Liver (tissue), 9 donors: Measurements from ENCODE around the gene TRIO. TPM values are rescaled to one million over a fixed set of nuclear protein-coding genes. Genes with fewer than 3 reads are reported as not detected.

Experiments
- DNase-seq: peaks from one replicate; pipeline ENCODE4 v3.0.0-alpha.2; 2017; ENCODE audit warnings: low spot score
- H3K27ac ChIP-seq, 2 donors: one replicate each; pipeline ENCODE4 v1.7.0; 2013; ENCODE audit warnings: inconsistent platforms in 2 of 2, low read length in 2 of 2, control low read depth in 1 of 2, low read depth in 1 of 2, mild to moderate bottlenecking in 1 of 2
- H3K27me3 ChIP-seq, 4 donors: one replicate each; pipeline versions ENCODE4 v1.6.1 to v1.7.0; 2013; ENCODE audit warnings: low read length in 3 of 4, inconsistent platforms in 1 of 4, mild to moderate bottlenecking in 1 of 4, moderate library complexity in 1 of 4; ENCODE audit not compliant: control insufficient read depth in 4 of 4, insufficient read depth in 4 of 4
- H3K36me3 ChIP-seq, 4 donors: one replicate each; pipeline versions ENCODE4 v1.6.1 to v1.7.0; 2013; ENCODE audit warnings: low read length in 3 of 4, mild to moderate bottlenecking in 3 of 4, low read depth in 1 of 4, moderate library complexity in 1 of 4; ENCODE audit not compliant: control insufficient read depth in 4 of 4, insufficient read depth in 3 of 4
- H3K4me1 ChIP-seq, 4 donors: one replicate each; pipeline versions ENCODE4 v1.6.1 to v1.7.0; 2013; ENCODE audit warnings: low read length in 3 of 4, mild to moderate bottlenecking in 3 of 4, moderate library complexity in 1 of 4; ENCODE audit not compliant: control insufficient read depth in 4 of 4, insufficient read depth in 4 of 4
- H3K4me3 ChIP-seq, 3 donors: one replicate each; pipeline versions ENCODE4 v1.6.1 to v1.7.0; 2013; ENCODE audit warnings: low read length in 3 of 3, control low read depth in 1 of 3, low read depth in 1 of 3, mild to moderate bottlenecking in 1 of 3
- H3K9ac ChIP-seq, 2 donors: one replicate each; pipeline ENCODE4 v1.7.0; 2013; ENCODE audit warnings: low read length in 2 of 2, mild to moderate bottlenecking in 2 of 2, moderate library complexity in 2 of 2, control low read depth in 1 of 2, low read depth in 1 of 2
- H3K9me3 ChIP-seq, 4 donors: one replicate each; pipeline versions ENCODE4 v1.6.1 to v1.7.0; 2013; ENCODE audit warnings: low read length in 3 of 4; ENCODE audit not compliant: control insufficient read depth in 4 of 4
- EGR1 ChIP-seq, 2 donors: IDR thresholded peaks; 2 replicates each; pipeline ENCODE4 v1.6.1; 2016 to 2018; ENCODE audit warnings: antibody characterized with exemption in 2 of 2, low read depth in 2 of 2
- FOXA1 ChIP-seq: IDR thresholded peaks from 2 replicates; pipeline ENCODE4 v1.6.1; 2016; ENCODE audit warnings: antibody characterized with exemption
- FOXA2 ChIP-seq: IDR thresholded peaks from 2 replicates; pipeline ENCODE4 v1.6.1; 2016; ENCODE audit warnings: antibody characterized with exemption
- GABPA ChIP-seq, 2 donors: IDR thresholded peaks in 1 of 2; conservative IDR thresholded peaks in 1 of 2; 2 replicates each; pipeline ENCODE4 v1.6.1; 2016; ENCODE audit warnings: antibody characterized with exemption in 2 of 2, mild to moderate bottlenecking in 1 of 2, moderate library complexity in 1 of 2
- HNF4A ChIP-seq, 2 donors: conservative IDR thresholded peaks; 2 replicates each; pipeline ENCODE4 v1.6.1; 2016; ENCODE audit warnings: antibody characterized with exemption in 2 of 2, mild to moderate bottlenecking in 2 of 2
- HNF4G ChIP-seq: IDR thresholded peaks from 2 replicates; pipeline ENCODE4 v1.6.1; 2016; ENCODE audit warnings: antibody characterized with exemption
- JUND ChIP-seq, 2 donors: IDR thresholded peaks; 2 replicates each; pipeline ENCODE4 v1.6.1; 2016; ENCODE audit warnings: antibody characterized with exemption in 2 of 2
- NR2F2 ChIP-seq: IDR thresholded peaks from 2 replicates; pipeline ENCODE4 v1.6.1; 2016; ENCODE audit warnings: antibody characterized with exemption
- RAD21 ChIP-seq, 2 donors: IDR thresholded peaks; 2 replicates each; pipeline ENCODE4 v1.6.1; 2016; ENCODE audit warnings: antibody characterized with exemption in 2 of 2, mild to moderate bottlenecking in 2 of 2
- RXRA ChIP-seq, 2 donors: IDR thresholded peaks; 2 replicates each; pipeline ENCODE4 v1.6.1; 2017 to 2018; ENCODE audit warnings: antibody characterized with exemption in 2 of 2, mild to moderate bottlenecking in 1 of 2
- SP1 ChIP-seq: IDR thresholded peaks from 2 replicates; pipeline ENCODE4 v1.6.1; 2018; ENCODE audit warnings: antibody characterized with exemption, mild to moderate bottlenecking
- TAF1 ChIP-seq: conservative IDR thresholded peaks from 2 replicates; pipeline ENCODE4 v1.6.1; 2016; ENCODE audit warnings: antibody characterized with exemption, mild to moderate bottlenecking
- YY1 ChIP-seq: IDR thresholded peaks from 2 replicates; pipeline ENCODE4 v1.6.1; 2016; ENCODE audit warnings: antibody characterized with exemption, mild to moderate bottlenecking
- WGBS: extraction: QIAGEN DNeasy Blood & Tissue Kit; methylation state at CpG from one replicate; pipeline ENCODE4 v1.1.7; 2013; 5-methylcytosine and 5-hydroxymethylcytosine counted together
- polyA plus RNA-seq, 2 donors: library from polyadenylated mRNA; stranded (reverse) in 1 of 2; unstranded in 1 of 2; fragments of 200-250 nt in 1 of 2; fragments of >200 nt in 1 of 2; fragmentation: Nextera tagmentation in 1 of 2; extraction: Ambion mirVana in 1 of 2; gene quantifications; one replicate each; pipeline versions ENCODE4 v1.2.1 to v1.2.3, GENCODE V29; 2013 to 2015
- total RNA-seq, 2 donors: library from RNA; depleted of rRNA; stranded (reverse); fragments of >200 nt; gene quantifications; one replicate each; pipeline ENCODE4 v1.2.3, GENCODE V29; 2014
- TF ChIP-seq, protein P1 (sequence below): IDR thresholded peaks from 2 replicates; pipeline ENCODE4 v1.6.1; 2016; ENCODE audit warnings: antibody characterized with exemption
- TF ChIP-seq, protein P2 (sequence below): fragments of 150-350 bp; IDR thresholded peaks from 2 replicates; pipeline ENCODE4 v1.5.1; 2017; ENCODE audit warnings: improper control_type of control experiment, low read depth, low read length; ENCODE audit not compliant: missing input control
- TF ChIP-seq, protein P3 (sequence below): IDR thresholded peaks from 2 replicates; pipeline ENCODE4 v1.6.1; 2016; ENCODE audit warnings: antibody characterized with exemption, mild to moderate bottlenecking
- TF ChIP-seq, protein P4 (sequence below): IDR thresholded peaks from 2 replicates; pipeline ENCODE4 v1.6.1; 2016; ENCODE audit warnings: antibody characterized with exemption
- donor health status: healthy.
- donor health status: healthy.
- donor health status: healthy.
- donor health status: healthy.
- donor health status: healthy.

Gene TRIO
- total and polyA plus RNA-seq, 4 donors: 8.5 to 86.2 (median 16.0) TPM

DNA sequence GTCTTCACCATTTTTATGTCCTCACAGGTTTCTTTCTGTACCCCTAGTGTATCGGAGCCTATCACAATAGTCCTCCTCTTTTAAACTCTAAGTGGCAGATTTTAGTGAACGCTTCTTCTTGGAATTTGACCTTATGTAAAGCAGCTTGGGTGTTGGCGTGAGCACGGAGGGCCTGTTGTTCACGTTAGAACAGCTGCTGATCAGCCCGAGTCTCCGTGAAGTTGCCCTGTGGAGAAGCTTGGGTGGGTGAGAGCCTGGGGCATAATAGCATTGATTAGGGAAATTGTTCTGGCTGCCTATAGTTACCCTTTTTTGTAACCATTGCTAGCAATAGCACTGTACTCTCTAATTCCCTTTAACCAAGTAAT is 271.5 kb downstream of the TRIO start:
- H3K36me3 ChIP-seq: peaks cover 2 to 65% (median 21%) of the 10 kb centered on the region in 4 donors
- DNase-seq: no peak
- TF ChIP-seq HNF4A (conservative IDR thresholded peaks at IDR 0.05) (no peak), YY1 (no peak), SP1 (no peak), EGR1 (IDR thresholded peaks at IDR 0.05; ENCODE audit: low read depth in 2 of 2) (no peak), RAD21 (IDR thresholded peaks at IDR 0.05) (no peak), NR2F2 (no peak), HNF4G (no peak), GABPA (IDR thresholded peaks at IDR 0.05 in 1 of 2, conservative IDR thresholded peaks at IDR 0.05 in 1 of 2) (no peak), RXRA (IDR thresholded peaks at IDR 0.05) (no peak), TAF1 (no peak), JUND (IDR thresholded peaks at IDR 0.05) (no peak), FOXA1 (no peak), FOXA2 (no peak)
- TF ChIP-seq, protein P1, sequence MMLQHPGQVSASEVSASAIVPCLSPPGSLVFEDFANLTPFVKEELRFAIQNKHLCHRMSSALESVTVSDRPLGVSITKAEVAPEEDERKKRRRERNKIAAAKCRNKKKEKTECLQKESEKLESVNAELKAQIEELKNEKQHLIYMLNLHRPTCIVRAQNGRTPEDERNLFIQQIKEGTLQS: no peak
- TF ChIP-seq, protein P2, sequence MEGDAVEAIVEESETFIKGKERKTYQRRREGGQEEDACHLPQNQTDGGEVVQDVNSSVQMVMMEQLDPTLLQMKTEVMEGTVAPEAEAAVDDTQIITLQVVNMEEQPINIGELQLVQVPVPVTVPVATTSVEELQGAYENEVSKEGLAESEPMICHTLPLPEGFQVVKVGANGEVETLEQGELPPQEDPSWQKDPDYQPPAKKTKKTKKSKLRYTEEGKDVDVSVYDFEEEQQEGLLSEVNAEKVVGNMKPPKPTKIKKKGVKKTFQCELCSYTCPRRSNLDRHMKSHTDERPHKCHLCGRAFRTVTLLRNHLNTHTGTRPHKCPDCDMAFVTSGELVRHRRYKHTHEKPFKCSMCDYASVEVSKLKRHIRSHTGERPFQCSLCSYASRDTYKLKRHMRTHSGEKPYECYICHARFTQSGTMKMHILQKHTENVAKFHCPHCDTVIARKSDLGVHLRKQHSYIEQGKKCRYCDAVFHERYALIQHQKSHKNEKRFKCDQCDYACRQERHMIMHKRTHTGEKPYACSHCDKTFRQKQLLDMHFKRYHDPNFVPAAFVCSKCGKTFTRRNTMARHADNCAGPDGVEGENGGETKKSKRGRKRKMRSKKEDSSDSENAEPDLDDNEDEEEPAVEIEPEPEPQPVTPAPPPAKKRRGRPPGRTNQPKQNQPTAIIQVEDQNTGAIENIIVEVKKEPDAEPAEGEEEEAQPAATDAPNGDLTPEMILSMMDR: no peak
- TF ChIP-seq, protein P3, sequence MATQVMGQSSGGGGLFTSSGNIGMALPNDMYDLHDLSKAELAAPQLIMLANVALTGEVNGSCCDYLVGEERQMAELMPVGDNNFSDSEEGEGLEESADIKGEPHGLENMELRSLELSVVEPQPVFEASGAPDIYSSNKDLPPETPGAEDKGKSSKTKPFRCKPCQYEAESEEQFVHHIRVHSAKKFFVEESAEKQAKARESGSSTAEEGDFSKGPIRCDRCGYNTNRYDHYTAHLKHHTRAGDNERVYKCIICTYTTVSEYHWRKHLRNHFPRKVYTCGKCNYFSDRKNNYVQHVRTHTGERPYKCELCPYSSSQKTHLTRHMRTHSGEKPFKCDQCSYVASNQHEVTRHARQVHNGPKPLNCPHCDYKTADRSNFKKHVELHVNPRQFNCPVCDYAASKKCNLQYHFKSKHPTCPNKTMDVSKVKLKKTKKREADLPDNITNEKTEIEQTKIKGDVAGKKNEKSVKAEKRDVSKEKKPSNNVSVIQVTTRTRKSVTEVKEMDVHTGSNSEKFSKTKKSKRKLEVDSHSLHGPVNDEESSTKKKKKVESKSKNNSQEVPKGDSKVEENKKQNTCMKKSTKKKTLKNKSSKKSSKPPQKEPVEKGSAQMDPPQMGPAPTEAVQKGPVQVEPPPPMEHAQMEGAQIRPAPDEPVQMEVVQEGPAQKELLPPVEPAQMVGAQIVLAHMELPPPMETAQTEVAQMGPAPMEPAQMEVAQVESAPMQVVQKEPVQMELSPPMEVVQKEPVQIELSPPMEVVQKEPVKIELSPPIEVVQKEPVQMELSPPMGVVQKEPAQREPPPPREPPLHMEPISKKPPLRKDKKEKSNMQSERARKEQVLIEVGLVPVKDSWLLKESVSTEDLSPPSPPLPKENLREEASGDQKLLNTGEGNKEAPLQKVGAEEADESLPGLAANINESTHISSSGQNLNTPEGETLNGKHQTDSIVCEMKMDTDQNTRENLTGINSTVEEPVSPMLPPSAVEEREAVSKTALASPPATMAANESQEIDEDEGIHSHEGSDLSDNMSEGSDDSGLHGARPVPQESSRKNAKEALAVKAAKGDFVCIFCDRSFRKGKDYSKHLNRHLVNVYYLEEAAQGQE: no peak
- TF ChIP-seq, protein P4, sequence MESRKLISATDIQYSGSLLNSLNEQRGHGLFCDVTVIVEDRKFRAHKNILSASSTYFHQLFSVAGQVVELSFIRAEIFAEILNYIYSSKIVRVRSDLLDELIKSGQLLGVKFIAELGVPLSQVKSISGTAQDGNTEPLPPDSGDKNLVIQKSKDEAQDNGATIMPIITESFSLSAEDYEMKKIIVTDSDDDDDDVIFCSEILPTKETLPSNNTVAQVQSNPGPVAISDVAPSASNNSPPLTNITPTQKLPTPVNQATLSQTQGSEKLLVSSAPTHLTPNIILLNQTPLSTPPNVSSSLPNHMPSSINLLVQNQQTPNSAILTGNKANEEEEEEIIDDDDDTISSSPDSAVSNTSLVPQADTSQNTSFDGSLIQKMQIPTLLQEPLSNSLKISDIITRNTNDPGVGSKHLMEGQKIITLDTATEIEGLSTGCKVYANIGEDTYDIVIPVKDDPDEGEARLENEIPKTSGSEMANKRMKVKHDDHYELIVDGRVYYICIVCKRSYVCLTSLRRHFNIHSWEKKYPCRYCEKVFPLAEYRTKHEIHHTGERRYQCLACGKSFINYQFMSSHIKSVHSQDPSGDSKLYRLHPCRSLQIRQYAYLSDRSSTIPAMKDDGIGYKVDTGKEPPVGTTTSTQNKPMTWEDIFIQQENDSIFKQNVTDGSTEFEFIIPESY: no peak
- H3K4me3 ChIP-seq: no peak overlapping the region
- no peaks in the 10 kb centered on the region for H3K4me1 ChIP-seq
- H3K9ac ChIP-seq: no peak overlapping the region
- H3K27me3 ChIP-seq: no peaks in the 10 kb centered on the region
- WGBS: 91% methylated on average over 7 of the region's 7 CpGs
- H3K27ac ChIP-seq: no peak overlapping the region
- no peaks in the 10 kb centered on the region for H3K9me3 ChIP-seq
